HUES48 (cell line): ENCODE results near the gene TCEA3.

Source experiments
- H3K27ac ChIP-seq: one replicate; pipeline ENCODE4 v1.7.0; 2013; ENCODE audit warnings: low read depth, low read length, inconsistent platforms
- H3K27me3 ChIP-seq: 2 replicates; pipeline ENCODE4 v1.6.1; 2013; ENCODE audit warnings: mild to moderate bottlenecking, low read length; ENCODE audit not compliant: control insufficient read depth, insufficient read depth
- H3K36me3 ChIP-seq: 2 replicates; pipeline ENCODE4 v1.6.1; 2013; ENCODE audit warnings: low read length; ENCODE audit not compliant: control insufficient read depth, insufficient read depth
- H3K4me1 ChIP-seq: 2 replicates; pipeline ENCODE4 v1.6.1; 2013; ENCODE audit warnings: mild to moderate bottlenecking, low read length; ENCODE audit not compliant: control insufficient read depth, insufficient read depth
- H3K4me3 ChIP-seq: 2 replicates; pipeline ENCODE4 v1.5.1; 2013; ENCODE audit warnings: mild to moderate bottlenecking, low read depth, low read length
- H3K9ac ChIP-seq: 2 replicates; pipeline ENCODE4 v1.6.1; 2013; ENCODE audit warnings: mild to moderate bottlenecking, low read depth, low read length, moderate library complexity
- H3K9me3 ChIP-seq: 2 replicates; pipeline ENCODE4 v1.6.1; 2013; ENCODE audit warnings: low read length; ENCODE audit not compliant: control insufficient read depth, insufficient read depth

TCEA3 gene

DNA sequence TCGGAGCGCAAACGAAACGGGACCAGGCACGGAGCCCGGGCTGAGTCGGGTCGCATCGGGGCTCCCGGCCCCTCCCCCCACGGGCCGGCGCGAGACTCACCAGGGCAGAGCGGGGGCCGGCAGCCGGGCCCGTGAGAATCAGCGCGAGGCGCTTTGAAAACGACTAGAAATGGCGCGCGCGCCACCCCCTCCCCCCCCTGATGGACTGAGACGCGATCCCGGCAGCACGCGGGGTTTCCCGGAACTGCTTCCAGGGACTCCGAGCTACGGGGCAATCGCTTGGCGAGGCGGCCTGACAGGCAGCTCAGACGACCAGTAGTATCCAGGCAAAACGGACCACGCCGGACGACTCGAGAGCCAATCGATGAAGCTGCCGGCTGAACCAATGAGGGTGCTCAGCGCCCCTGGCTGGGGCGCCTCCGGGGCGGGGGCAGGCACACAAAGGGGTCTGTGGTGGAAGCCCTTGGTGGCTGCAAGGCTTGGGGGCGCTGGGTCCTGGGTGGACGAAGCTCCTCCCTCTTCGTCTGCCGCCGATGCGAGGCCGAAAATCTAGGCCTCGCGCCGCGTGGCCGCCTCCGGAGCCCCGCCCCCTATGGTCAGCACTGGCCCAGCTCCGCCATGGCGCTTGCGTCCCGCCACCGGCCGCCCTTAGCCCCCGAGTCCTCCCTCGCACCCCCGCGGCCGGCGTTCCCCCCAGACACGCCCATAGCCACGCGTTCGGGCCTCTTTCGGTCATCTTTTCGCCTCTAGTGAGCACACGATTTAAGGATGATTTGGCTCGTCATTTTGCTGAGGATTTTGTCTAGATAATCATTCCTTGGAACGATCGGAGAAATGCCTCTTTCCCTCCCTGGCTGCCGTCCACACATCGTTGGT is 80.2 kb downstream of the TCEA3 start, which contains the start of gene HNRNPR:
Gene HNRNPR, minus strand, starts transcription at position 174 of the 876 bp plus-strand sequence. CDS start 3,276 bp downstream, outside the sequence.
- H3K27ac ChIP-seq: peak within 1 kb of the TSS; percentile 96
- peaks cover 33% of the 10 kb centered on the region for H3K27me3 ChIP-seq
- peak within 1 kb of the TSS; percentile 98 for H3K4me3 ChIP-seq
- peaks cover 4% of the 10 kb centered on the region; the same call in 1 of the 2 replicates for H3K36me3 ChIP-seq
- H3K9me3 ChIP-seq: no peaks in the 10 kb centered on the region
- H3K9ac ChIP-seq: peak within 1 kb of the TSS; percentile 88
- peaks cover 18% of the 10 kb centered on the region for H3K4me1 ChIP-seq

- peak overlapping the region; percentile 96 for H3K27ac ChIP-seq
- peaks cover 25% of the 10 kb centered on the region for H3K27me3 ChIP-seq
- no peaks in the 10 kb centered on the region for H3K9me3 ChIP-seq
- H3K36me3 ChIP-seq: peaks cover 9% of the 10 kb centered on the region
- peaks cover 18% of the 10 kb centered on the region for H3K4me1 ChIP-seq
- peak overlapping the region; percentile 98 for H3K4me3 ChIP-seq
- peak overlapping the region; percentile 88 for H3K9ac ChIP-seq
Observed at GRCh38 chr1:23343221-23344110, 81.1 kb downstream of the TCEA3 start.

DNA sequence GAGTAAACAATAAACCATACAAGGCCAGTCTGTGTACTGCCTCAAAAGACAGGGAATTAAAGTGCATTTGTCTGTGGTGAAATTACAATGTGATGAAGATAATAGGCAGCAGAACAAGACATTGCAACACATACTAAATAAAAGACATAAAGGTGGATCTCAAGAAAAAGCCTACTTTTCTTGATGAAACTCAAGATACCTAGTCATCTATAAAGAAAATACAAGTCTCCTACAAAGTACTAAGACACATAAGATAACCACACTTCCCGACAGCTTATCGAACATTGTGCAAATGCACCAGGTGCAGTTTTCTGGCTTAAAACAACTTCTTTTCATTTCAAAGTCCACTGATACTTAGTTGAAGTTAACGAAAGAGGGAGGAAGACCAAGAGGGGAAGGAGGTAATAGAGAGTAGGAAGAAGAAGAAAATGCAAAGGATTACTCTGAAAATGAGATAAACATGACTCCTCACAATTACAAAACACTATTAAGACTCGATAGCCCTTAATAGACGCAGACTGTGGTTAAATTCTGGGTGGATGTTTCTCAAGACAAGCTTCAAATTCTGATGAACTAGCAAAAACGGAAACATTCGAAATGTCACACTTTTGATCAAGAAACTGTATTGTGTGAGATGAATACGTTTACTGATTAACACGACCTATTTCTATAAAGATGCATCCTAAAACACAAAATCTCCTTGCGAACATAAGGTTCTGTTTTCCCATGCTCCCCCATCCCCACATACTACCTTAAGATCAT is 82.4 kb downstream of the TCEA3 start:
- Histone ChIP-seq H3K27ac (no peak overlapping the region), H3K4me1 (peaks cover 18% of the 10 kb centered on the region), H3K27me3 (peaks cover 13% of the 10 kb centered on the region), H3K4me3 (peak overlapping the region; percentile 98), H3K9ac (no peak overlapping the region), H3K9me3 (no peaks in the 10 kb centered on the region), H3K36me3 (peaks cover 23% of the 10 kb centered on the region)

DNA sequence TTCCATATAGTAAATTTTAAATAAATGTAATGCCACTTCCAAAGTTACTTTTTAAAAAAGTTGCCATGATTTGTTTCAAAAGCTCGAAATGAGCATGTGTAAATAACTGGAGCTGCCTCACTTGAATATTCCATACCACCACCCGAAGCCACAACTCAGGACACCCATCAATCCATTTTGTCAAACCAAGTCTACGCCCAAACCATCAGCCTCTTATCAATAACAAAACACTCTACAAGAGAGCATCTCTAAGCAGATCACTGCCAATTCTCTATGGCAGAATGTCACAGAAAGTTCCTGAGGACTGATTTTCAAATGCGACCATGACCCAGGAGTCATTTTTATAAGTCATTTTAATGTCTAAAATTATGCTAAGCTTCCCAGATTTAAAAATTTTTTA is 84.9 kb downstream of the TCEA3 start:
- no peaks in the 10 kb centered on the region for H3K27me3 ChIP-seq
- no peaks in the 10 kb centered on the region for H3K9me3 ChIP-seq
- H3K9ac ChIP-seq: no peak overlapping the region
- H3K4me1 ChIP-seq: peaks cover 18% of the 10 kb centered on the region
- H3K36me3 ChIP-seq: peaks cover 39% of the 10 kb centered on the region
- no peak overlapping the region for H3K27ac ChIP-seq
- no peak overlapping the region for H3K4me3 ChIP-seq

DNA sequence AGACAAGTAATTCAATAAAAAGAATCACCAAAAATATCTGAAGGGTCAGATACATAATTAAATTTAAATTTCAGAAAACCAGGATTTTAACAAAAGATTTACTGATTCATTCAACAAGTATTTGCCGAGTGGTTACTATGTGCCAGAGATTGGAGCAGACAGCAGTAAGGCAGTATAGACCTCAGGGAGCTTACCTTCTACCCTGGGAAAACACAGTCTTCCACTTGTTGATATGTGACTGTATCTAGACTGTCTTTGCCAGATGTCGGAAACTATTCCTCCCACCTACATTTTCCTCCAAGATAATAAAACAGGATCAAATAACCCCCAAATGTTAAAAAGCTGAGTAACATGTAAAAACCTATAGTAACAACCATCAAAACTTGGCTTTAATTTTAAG is 86.7 kb downstream of the TCEA3 start:
- Histone ChIP-seq H3K9ac (no peak overlapping the region), H3K27ac (no peak overlapping the region), H3K27me3 (no peaks in the 10 kb centered on the region), H3K36me3 (peaks cover 56% of the 10 kb centered on the region), H3K9me3 (no peaks in the 10 kb centered on the region), H3K4me3 (no peak overlapping the region), H3K4me1 (peaks cover 18% of the 10 kb centered on the region)

DNA sequence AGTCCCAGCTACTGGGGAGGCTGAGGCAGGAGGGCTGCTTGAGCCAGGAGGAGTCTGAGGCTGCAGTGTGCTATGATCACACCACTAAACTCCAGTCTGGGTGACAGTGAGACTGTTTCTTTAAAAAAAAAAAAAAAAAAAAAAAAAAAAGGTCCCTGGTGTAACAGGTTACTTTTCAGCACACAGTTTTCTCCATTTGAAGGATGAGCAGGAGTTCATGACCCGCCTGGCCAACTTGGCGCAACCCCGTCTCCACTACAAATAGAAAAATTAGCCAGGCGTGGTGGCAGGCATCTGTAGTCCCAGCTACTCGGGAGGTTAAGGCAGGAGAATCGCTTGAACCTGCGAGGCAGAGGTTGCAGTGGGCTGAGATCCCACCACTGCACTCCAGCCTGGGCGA is 92.8 kb downstream of the TCEA3 start:
- no peak overlapping the region for H3K4me3 ChIP-seq
- H3K9me3 ChIP-seq: no peaks in the 10 kb centered on the region
- H3K27ac ChIP-seq: no peak overlapping the region
- peaks cover 88% of the 10 kb centered on the region for H3K36me3 ChIP-seq
- no peaks in the 10 kb centered on the region for H3K4me1 ChIP-seq
- no peak overlapping the region for H3K9ac ChIP-seq
- no peaks in the 10 kb centered on the region for H3K27me3 ChIP-seq
